HCT116 (cell line): ENCODE results near the gene CLEC16A. TPM values are rescaled to one million over a fixed set of nuclear protein-coding genes. Genes with fewer than 3 reads are reported as not detected.

ENCODE experiments used
- ATAC-seq: fragments of 200-7000 bp; cut with Tn5 transposase; 2 replicates; pipeline ENCODE4 v1.9.1; 2020; ENCODE audit warnings: mild to moderate bottlenecking, moderate library complexity
- BruUV-seq: library from RNA; stranded (reverse); fragments of 400-500 nt; replicated peaks from 2 replicates; lab custom pipeline; 2021; lab: Mats Ljungman, UMichigan
- CTCF ChIA-PET: fragments of 300-600 bp; sonication (Branson Sonifier 250); formaldehyde crosslinking; loops from one replicate; lab custom pipeline; 2021; ENCODE audit warnings: antibody characterized with exemption; lab: Charles Lee
- POLR2A ChIA-PET: fragments of 300-600, 350-600 bp; sonication (Branson Sonifier 250); formaldehyde crosslinking; loops from one replicate; lab custom pipeline; 2021; ENCODE audit warnings: antibody characterized with exemption; lab: Charles Lee
- RAD21 ChIA-PET, 2 experiments: fragments of 300-600 bp; sonication (Branson Sonifier 250); formaldehyde crosslinking; loops; one replicate each; lab custom pipeline; 2023; ENCODE audit warnings: low total read pairs in 2 of 2; ENCODE audit not compliant: uncharacterized antibody in 2 of 2, unreplicated experiment in 2 of 2, low non-redundant PET in 1 of 2; lab: Charles Lee
- DNase-seq: peaks from one replicate; pipeline ENCODE4 v3.0.0-alpha.2; 2010; ENCODE audit warnings: low read depth, low spot score
- H2AFZ ChIP-seq: fragments of 200-600 bp; shearing (Covaris generic), sonication (generic); 2 replicates; pipeline ENCODE4 v1.6.1; 2017; ENCODE audit warnings: low read depth, mixed run types, mixed read lengths, antibody characterized with exemption, low read length; ENCODE audit not compliant: poor library complexity, severe bottlenecking
- H3K27ac ChIP-seq: 2 replicates; pipeline ENCODE4 v1.5.1; 2012; ENCODE audit warnings: low read depth, low read length
- H3K27me3 ChIP-seq: fragments of 200-600 bp; sonication (generic); 2 replicates; pipeline ENCODE4 v1.6.1; 2016; ENCODE audit warnings: mixed run types, low read length, mixed read lengths; ENCODE audit not compliant: insufficient read depth
- H3K36me3 ChIP-seq, 2 experiments: fragments of 200-500 bp in 1 of 2; fragments of 200-600 bp in 1 of 2; sonication (Bioruptor generic) in 1 of 2; sonication (generic) in 1 of 2; 2 replicates each; pipeline versions ENCODE4 v1.5.1 to v1.6.1; 2014 to 2016; ENCODE audit warnings: low read length in 2 of 2, inconsistent platforms in 1 of 2, mixed read lengths in 1 of 2, mixed run types in 1 of 2; ENCODE audit not compliant: insufficient read depth in 2 of 2, control insufficient read depth in 1 of 2
- H3K4me1 ChIP-seq, 2 experiments: fragments of 200-600 bp in 1 of 2; sonication (generic) in 1 of 2; 2 replicates each; pipeline versions ENCODE4 v1.5.1 to v1.6.1; 2012 to 2017; ENCODE audit warnings: low read length in 2 of 2, inconsistent platforms in 1 of 2, mild to moderate bottlenecking in 1 of 2, mixed read lengths in 1 of 2, mixed run types in 1 of 2, moderate library complexity in 1 of 2; ENCODE audit not compliant: insufficient read depth in 2 of 2, control insufficient read depth in 1 of 2
- H3K4me2 ChIP-seq: fragments of 200-600 bp; sonication (generic); 2 replicates; pipeline ENCODE4 v1.6.1; 2017; ENCODE audit warnings: mixed run types, low read length, mixed read lengths
- H3K4me3 ChIP-seq, 2 experiments: fragments of 200-600 bp in 1 of 2; sonication (generic) in 1 of 2; replicated peaks in 1 of 2; 2 replicates each; pipeline ENCODE4 v1.5.1; 2011 to 2016; ENCODE audit warnings: low read length in 2 of 2, control low read depth in 1 of 2, low read depth in 1 of 2, mild to moderate bottlenecking in 1 of 2, mixed read lengths in 1 of 2, mixed run types in 1 of 2
- H3K79me2 ChIP-seq: fragments of 200-600 bp; sonication (generic); 2 replicates; pipeline ENCODE4 v1.6.1; 2017; ENCODE audit warnings: mild to moderate bottlenecking, mixed run types, low read length, moderate library complexity, mixed read lengths; ENCODE audit not compliant: insufficient read depth
- H3K9ac ChIP-seq: fragments of 200-600 bp; sonication (generic); 2 replicates; pipeline ENCODE4 v1.6.1; 2016; ENCODE audit warnings: low read length, mixed read lengths
- H3K9me2 ChIP-seq: fragments of 200-600 bp; sonication (generic), shearing (Covaris generic); 2 replicates; pipeline ENCODE4 v1.6.1; 2017; ENCODE audit warnings: mixed run types, mild to moderate bottlenecking, moderate library complexity; ENCODE audit not compliant: insufficient read depth
- H3K9me3 ChIP-seq, 2 experiments: fragments of 200-500 bp in 1 of 2; fragments of 200-600 bp in 1 of 2; sonication (Bioruptor generic) in 1 of 2; sonication (generic) in 1 of 2; 2 replicates each; pipeline ENCODE4 v1.6.1; 2014 to 2017; ENCODE audit warnings: low read length in 2 of 2, mixed read lengths in 2 of 2, inconsistent platforms in 1 of 2, low read depth in 1 of 2, mild to moderate bottlenecking in 1 of 2, mixed run types in 1 of 2, moderate library complexity in 1 of 2; ENCODE audit not compliant: control insufficient read depth in 1 of 2, insufficient read depth in 1 of 2
- H4K20me1 ChIP-seq: fragments of 200-600 bp; sonication (generic), shearing (Covaris generic); 2 replicates; pipeline ENCODE4 v1.6.1; 2017; ENCODE audit warnings: mixed run types, mild to moderate bottlenecking, moderate library complexity; ENCODE audit not compliant: insufficient read depth
- CTCF ChIP-seq, 3 experiments: fragments of 200-600 bp in 1 of 3; sonication (generic) in 1 of 3; IDR thresholded peaks in 2 of 3; conservative IDR thresholded peaks in 1 of 3; 2 replicates each; pipeline ENCODE4 v1.5.1; 2012 to 2017; ENCODE audit warnings: low read depth in 2 of 3, low read length in 2 of 3, antibody characterized with exemption in 1 of 3, borderline replicate concordance in 1 of 3, control low read depth in 1 of 3, mild to moderate bottlenecking in 1 of 3, mixed read lengths in 1 of 3, mixed run types in 1 of 3, moderate library complexity in 1 of 3; ENCODE audit not compliant: insufficient read depth in 1 of 3
- EGR1 ChIP-seq: IDR thresholded peaks from 2 replicates; pipeline ENCODE4 v1.6.1; 2012; ENCODE audit warnings: low read depth
- EZH2 ChIP-seq: fragments of 200-600 bp; sonication (generic); IDR thresholded peaks from 2 replicates; pipeline ENCODE4 v1.6.1; 2017; ENCODE audit warnings: antibody characterized with exemption, mixed run types
- FOSL1 ChIP-seq: IDR thresholded peaks from 2 replicates; pipeline ENCODE4 v1.6.1; 2012; ENCODE audit warnings: low read depth
- POLR2AphosphoS5 ChIP-seq: IDR thresholded peaks from 2 replicates; pipeline ENCODE4 v1.6.1; 2011; ENCODE audit warnings: mild to moderate bottlenecking, low read depth, low read length, moderate library complexity
- SP1 ChIP-seq: IDR thresholded peaks from 2 replicates; pipeline ENCODE4 v1.6.1; 2012; ENCODE audit warnings: low read depth
- TCF7L2 ChIP-seq: IDR thresholded peaks from 2 replicates; pipeline ENCODE4 v1.7.0; 2011; ENCODE audit warnings: borderline replicate concordance, inconsistent platforms; ENCODE audit not compliant: insufficient read depth, insufficient read length; ENCODE audit errors: extremely low read depth
- intact Hi-C: fragments of 100-400 bp; cut with micrococcal nuclease; formaldehyde crosslinking; loops from 2 replicates; pipeline ENCODE4 v1.10.0; 2022
- total RNA-seq: library from RNA; stranded (reverse); gene quantifications from one replicate; pipeline ENCODE4 v1.2.1, GENCODE V29; 2021; ENCODE audit not compliant: unreplicated experiment

CLEC16A gene
- total RNA-seq, 1 experiment from 2014 or later, result 18.0 TPM

GRCh38 chr16:10946308-10946707 is 1.9 kb downstream of the CLEC16A start:
- TF ChIP-seq EGR1 (peak; percentile 80), CTCF (IDR thresholded peaks at IDR 0.05 in 2 of 3, conservative IDR thresholded peaks at IDR 0.05 in 1 of 3; ENCODE audit: borderline replicate concordance in 1 of 3, insufficient read depth in 1 of 3, low read depth in 2 of 3, low read length in 2 of 3) (no peak), FOSL1 (no peak), EZH2 (no peak), POLR2AphosphoS5 (no peak), TCF7L2 (no peak)
- Histone ChIP-seq H3K27me3 (no peaks in the 10 kb centered on the region), H3K9ac (peak overlapping the region; percentile 69), H3K36me3 (no peaks in the 10 kb centered on the region), H3K4me1 (peaks cover 38 to 61% of the 10 kb centered on the region in 2 experiments), H4K20me1 (no peaks in the 10 kb centered on the region), H2AFZ (no peak overlapping the region), H3K4me2 (peak overlapping the region; percentile 94), H3K79me2 (peaks cover 64% of the 10 kb centered on the region), H3K9me3 (no peaks in the 10 kb centered on the region), H3K4me3 (peak overlapping the region; percentile 87 to 91), H3K9me2 (no peaks in the 10 kb centered on the region), H3K27ac (peak overlapping the region; percentile 35; the same call in 1 of the 2 replicates)
- no peak for ATAC-seq
- intact Hi-C loops, result no loop called here
- BruUV-seq, result no TSS peak
- CTCF ChIA-PET, result no interaction called here
- no peak for DNase-seq
- POLR2A ChIA-PET, result no interaction called here
- RAD21 ChIA-PET, result no interaction called here

- POLR2A ChIA-PET, result no interaction called here
- no peak overlapping the region for H3K9ac ChIP-seq
- no peak for ATAC-seq
- no peaks in the 10 kb centered on the region for H4K20me1 ChIP-seq
- H3K36me3 ChIP-seq, result no peaks in the 10 kb centered on the region
- peaks cover 67% of the 10 kb centered on the region for H3K79me2 ChIP-seq
- no peak overlapping the region for H2AFZ ChIP-seq
- intact Hi-C loops, result no loop called here
- RAD21 ChIA-PET, result no interaction called here
- H3K4me1 ChIP-seq, result peaks cover 38 to 61% of the 10 kb centered on the region in 2 experiments
- no peaks in the 10 kb centered on the region for H3K9me3 ChIP-seq
- no peak overlapping the region for H3K4me3 ChIP-seq
- no TSS peak for BruUV-seq
- no peaks in the 10 kb centered on the region for H3K9me2 ChIP-seq
- H3K27ac ChIP-seq, result no peak overlapping the region
- no peak for TF ChIP-seq SP1
- CTCF ChIA-PET, result no interaction called here
- peak overlapping the region; percentile 94 for H3K4me2 ChIP-seq
- DNase-seq, result no peak
- H3K27me3 ChIP-seq, result no peaks in the 10 kb centered on the region
Observed at GRCh38 chr16:10947211-10947787, 2.9 kb downstream of the CLEC16A start.
